Astrocyte (in vitro differentiated cells and primary cell): Measurements from ENCODE around the gene CHST15. TPM values are rescaled to one million over a fixed set of nuclear protein-coding genes. Genes with fewer than 3 reads are reported as not detected.

Source experiments
- DNase-seq: peaks from one replicate; pipeline ENCODE4 v3.0.0-alpha.2; 2010; ENCODE audit warnings: low read depth
- FAIRE-seq: peaks from 2 replicates; lab custom pipeline; 2011; peaks lifted over from hg19 to GRCh38; lab: Jason Lieb, UNC
- H2AFZ ChIP-seq: 2 replicates; pipeline ENCODE4 v1.6.0; 2012; ENCODE audit warnings: low read depth, low read length, inconsistent platforms
- H3K27ac ChIP-seq: 2 replicates; pipeline ENCODE4 v1.5.1; 2011; ENCODE audit warnings: low read depth, low read length, inconsistent platforms
- H3K27me3 ChIP-seq: 2 replicates; pipeline ENCODE4 v1.6.0; 2011; ENCODE audit warnings: low read length, inconsistent platforms; ENCODE audit not compliant: insufficient read depth
- H3K36me3 ChIP-seq: 2 replicates; pipeline ENCODE4 v1.5.1; 2011; ENCODE audit warnings: low read length, inconsistent platforms; ENCODE audit not compliant: insufficient read depth
- H3K4me1 ChIP-seq: 2 replicates; pipeline ENCODE4 v1.5.1; 2011; ENCODE audit warnings: low read length, inconsistent platforms; ENCODE audit not compliant: insufficient read depth
- H3K4me2 ChIP-seq: 2 replicates; pipeline ENCODE4 v1.6.0; 2012; ENCODE audit warnings: low read length, inconsistent platforms
- H3K4me3 ChIP-seq: 2 replicates; pipeline ENCODE4 v1.5.1; 2011; ENCODE audit warnings: low read depth, mild to moderate bottlenecking, low read length, inconsistent platforms; ENCODE audit not compliant: insufficient read depth
- H3K79me2 ChIP-seq: 2 replicates; pipeline ENCODE4 v1.6.0; 2012; ENCODE audit warnings: mild to moderate bottlenecking, low read length, inconsistent platforms; ENCODE audit not compliant: insufficient read depth
- H3K9ac ChIP-seq: 2 replicates; pipeline ENCODE4 v1.6.0; 2012; ENCODE audit warnings: mild to moderate bottlenecking, low read length, inconsistent platforms
- H3K9me3 ChIP-seq: 2 replicates; pipeline ENCODE4 v1.5.1; 2012; ENCODE audit warnings: low read depth, mild to moderate bottlenecking, low read length, inconsistent platforms; ENCODE audit not compliant: insufficient read depth
- H4K20me1 ChIP-seq: 2 replicates; pipeline ENCODE4 v1.6.0; 2012; ENCODE audit warnings: low read length, inconsistent platforms; ENCODE audit not compliant: insufficient read depth
- H3K27ac Mint-ChIP-seq: one replicate; pipeline ENCODE4 v1.8.0; 2021; ENCODE audit warnings: mild to moderate bottlenecking, mixed read lengths; ENCODE audit not compliant: unreplicated experiment
- H3K27me3 Mint-ChIP-seq: one replicate; pipeline ENCODE4 v1.8.0; 2021; ENCODE audit warnings: low read depth, mixed read lengths; ENCODE audit not compliant: unreplicated experiment
- H3K36me3 Mint-ChIP-seq: one replicate; pipeline ENCODE4 v1.8.0; 2021; ENCODE audit warnings: low read depth, mixed read lengths; ENCODE audit not compliant: unreplicated experiment
- H3K4me1 Mint-ChIP-seq: one replicate; pipeline ENCODE4 v1.8.0; 2021; ENCODE audit warnings: low read depth, mixed read lengths; ENCODE audit not compliant: unreplicated experiment
- H3K4me3 Mint-ChIP-seq: one replicate; pipeline ENCODE4 v1.8.0; 2021; ENCODE audit warnings: mild to moderate bottlenecking, moderate library complexity, mixed read lengths; ENCODE audit not compliant: unreplicated experiment
- H3K9me3 Mint-ChIP-seq: one replicate; pipeline ENCODE4 v1.8.0; 2021; ENCODE audit warnings: mild to moderate bottlenecking, mixed read lengths; ENCODE audit not compliant: unreplicated experiment
- EZH2 ChIP-seq: IDR thresholded peaks from 2 replicates; pipeline ENCODE4 v1.6.1; 2012; ENCODE audit warnings: mild to moderate bottlenecking, low read length, inconsistent platforms; ENCODE audit not compliant: insufficient read depth
- total RNA-seq: library from RNA; stranded (reverse); gene quantifications from 2 replicates; pipeline ENCODE4 v1.2.1, GENCODE V29; 2021
- TF ChIP-seq, protein P1 (sequence below): IDR thresholded peaks from 2 replicates; pipeline ENCODE4 v1.5.1; 2011; ENCODE audit warnings: low read depth, mild to moderate bottlenecking, inconsistent platforms, low read length, moderate library complexity; ENCODE audit not compliant: insufficient read depth

The CHST15 gene
- total RNA-seq, 1 donor from 2014 or later = 20.6 TPM

- Histone ChIP-seq H3K79me2 (peaks cover 35% of the 10 kb centered on the region), H3K4me2 (no peak overlapping the region), H3K36me3 (no peaks in the 10 kb centered on the region), H3K27me3 (peaks cover 12% of the 10 kb centered on the region), H2AFZ (no peak overlapping the region), H3K9ac (no peak overlapping the region), H4K20me1 (peaks cover 81% of the 10 kb centered on the region), H3K4me3 (no peak overlapping the region), H3K4me1 (peaks cover 9% of the 10 kb centered on the region), H3K27ac (no peak overlapping the region), H3K9me3 (no peaks in the 10 kb centered on the region)
- H3K4me3 Mint-ChIP-seq = no peak overlapping the region
- DNase-seq (no peak), FAIRE-seq (no peak)
- H3K9me3 Mint-ChIP-seq = peaks cover 6% of the 10 kb centered on the region
- H3K36me3 Mint-ChIP-seq = peaks cover 15% of the 10 kb centered on the region
- H3K27ac Mint-ChIP-seq = no peak overlapping the region
- peaks cover 35% of the 10 kb centered on the region for H3K27me3 Mint-ChIP-seq
- peaks cover 12% of the 10 kb centered on the region for H3K4me1 Mint-ChIP-seq
- TF ChIP-seq, protein P1, sequence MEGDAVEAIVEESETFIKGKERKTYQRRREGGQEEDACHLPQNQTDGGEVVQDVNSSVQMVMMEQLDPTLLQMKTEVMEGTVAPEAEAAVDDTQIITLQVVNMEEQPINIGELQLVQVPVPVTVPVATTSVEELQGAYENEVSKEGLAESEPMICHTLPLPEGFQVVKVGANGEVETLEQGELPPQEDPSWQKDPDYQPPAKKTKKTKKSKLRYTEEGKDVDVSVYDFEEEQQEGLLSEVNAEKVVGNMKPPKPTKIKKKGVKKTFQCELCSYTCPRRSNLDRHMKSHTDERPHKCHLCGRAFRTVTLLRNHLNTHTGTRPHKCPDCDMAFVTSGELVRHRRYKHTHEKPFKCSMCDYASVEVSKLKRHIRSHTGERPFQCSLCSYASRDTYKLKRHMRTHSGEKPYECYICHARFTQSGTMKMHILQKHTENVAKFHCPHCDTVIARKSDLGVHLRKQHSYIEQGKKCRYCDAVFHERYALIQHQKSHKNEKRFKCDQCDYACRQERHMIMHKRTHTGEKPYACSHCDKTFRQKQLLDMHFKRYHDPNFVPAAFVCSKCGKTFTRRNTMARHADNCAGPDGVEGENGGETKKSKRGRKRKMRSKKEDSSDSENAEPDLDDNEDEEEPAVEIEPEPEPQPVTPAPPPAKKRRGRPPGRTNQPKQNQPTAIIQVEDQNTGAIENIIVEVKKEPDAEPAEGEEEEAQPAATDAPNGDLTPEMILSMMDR = no peak
- TF ChIP-seq EZH2 = no peak
Observed at GRCh38 chr10:124086787-124087671, 6.4 kb downstream of the CHST15 start.

DNA sequence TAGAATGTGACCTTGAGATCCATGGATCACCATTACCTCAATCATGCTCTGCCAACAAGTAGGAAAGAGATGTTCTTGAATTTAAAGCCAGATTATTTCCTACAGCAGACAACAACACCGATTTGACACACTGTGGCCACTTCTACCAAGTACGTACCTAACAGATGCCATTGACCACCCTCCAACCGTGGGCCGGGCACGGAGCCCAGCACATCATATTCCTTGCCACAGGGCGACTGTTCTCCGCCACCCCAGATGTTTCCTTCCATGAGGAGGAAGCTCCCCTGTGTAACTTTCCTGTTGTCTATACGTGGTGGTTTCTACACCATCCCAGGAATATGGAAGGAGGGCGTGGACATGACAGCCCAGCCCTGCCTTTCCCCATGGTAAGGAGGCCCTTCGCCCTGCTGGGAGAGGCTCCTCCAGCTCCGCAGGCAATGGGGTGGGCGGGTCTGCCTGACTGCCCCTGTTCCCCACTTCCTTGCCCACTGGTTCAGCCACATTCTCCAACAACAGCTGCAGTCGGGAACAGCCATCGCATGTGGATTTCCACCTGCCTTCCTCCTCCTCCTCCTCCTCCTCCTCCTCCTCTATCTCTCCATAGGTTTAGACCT is 7.2 kb downstream of the CHST15 start:
- TF ChIP-seq, protein P1 = no peak
- no peak for TF ChIP-seq EZH2
- no peak for FAIRE-seq
- peaks cover 8% of the 10 kb centered on the region for H3K27me3 ChIP-seq
- Mint-ChIP-seq H3K4me3 (no peak overlapping the region), H3K9me3 (peaks cover 6% of the 10 kb centered on the region), H3K27ac (no peak overlapping the region), H3K27me3 (peaks cover 35% of the 10 kb centered on the region), H3K4me1 (peaks cover 12% of the 10 kb centered on the region), H3K36me3 (peaks cover 15% of the 10 kb centered on the region)
- peaks cover 7% of the 10 kb centered on the region for H3K4me1 ChIP-seq
- DNase-seq = no peak
- peaks cover 34% of the 10 kb centered on the region for H3K79me2 ChIP-seq
- no peak overlapping the region for H3K4me3 ChIP-seq
- peaks cover 86% of the 10 kb centered on the region for H4K20me1 ChIP-seq
- no peaks in the 10 kb centered on the region for H3K36me3 ChIP-seq
- no peak overlapping the region for H2AFZ ChIP-seq
- no peak overlapping the region for H3K4me2 ChIP-seq
- H3K9ac ChIP-seq = no peak overlapping the region
- no peaks in the 10 kb centered on the region for H3K9me3 ChIP-seq
- H3K27ac ChIP-seq = no peak overlapping the region
